SU-DHL-6 (cell line): ENCODE measurements around the gene ABLIM1.

Experiments used
- EZH2phosphoT487 ChIP-seq: fragments of 200-600 bp; sonication (generic), shearing (Covaris generic); conservative IDR thresholded peaks from 2 replicates; pipeline ENCODE4 v1.6.1; 2018; ENCODE audit warnings: mild to moderate bottlenecking, antibody characterized with exemption, low read length, moderate library complexity, mixed read lengths
- TF ChIP-seq, protein P1 (sequence below): fragments of 200-600 bp; sonication (generic); IDR thresholded peaks from one replicate; pipeline ENCODE4 v1.5.1; 2017; ENCODE audit warnings: antibody characterized with exemption, mild to moderate bottlenecking, low read length, moderate library complexity; ENCODE audit not compliant: insufficient read depth, poor library complexity, severe bottlenecking

DNA sequence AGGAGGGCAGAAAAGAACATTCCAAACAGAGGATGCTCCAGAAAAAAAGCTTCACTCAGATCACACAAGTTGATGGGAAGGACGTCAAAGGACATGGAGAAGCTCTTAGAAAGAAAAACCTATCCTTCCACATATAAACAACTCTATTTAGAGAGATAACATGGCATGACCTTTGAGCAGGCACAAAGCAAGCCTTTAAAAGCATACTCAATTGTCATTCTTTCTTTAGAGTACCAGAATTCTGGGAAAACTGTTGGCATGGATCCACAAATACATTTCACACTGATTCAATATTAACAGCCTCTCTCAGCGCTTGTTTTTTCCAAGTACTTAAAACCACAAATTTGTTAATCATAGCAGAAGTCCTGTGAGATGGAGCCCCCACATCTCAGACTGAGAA is 7.3 kb upstream of the ABLIM1 start:
- TF ChIP-seq, protein P1, sequence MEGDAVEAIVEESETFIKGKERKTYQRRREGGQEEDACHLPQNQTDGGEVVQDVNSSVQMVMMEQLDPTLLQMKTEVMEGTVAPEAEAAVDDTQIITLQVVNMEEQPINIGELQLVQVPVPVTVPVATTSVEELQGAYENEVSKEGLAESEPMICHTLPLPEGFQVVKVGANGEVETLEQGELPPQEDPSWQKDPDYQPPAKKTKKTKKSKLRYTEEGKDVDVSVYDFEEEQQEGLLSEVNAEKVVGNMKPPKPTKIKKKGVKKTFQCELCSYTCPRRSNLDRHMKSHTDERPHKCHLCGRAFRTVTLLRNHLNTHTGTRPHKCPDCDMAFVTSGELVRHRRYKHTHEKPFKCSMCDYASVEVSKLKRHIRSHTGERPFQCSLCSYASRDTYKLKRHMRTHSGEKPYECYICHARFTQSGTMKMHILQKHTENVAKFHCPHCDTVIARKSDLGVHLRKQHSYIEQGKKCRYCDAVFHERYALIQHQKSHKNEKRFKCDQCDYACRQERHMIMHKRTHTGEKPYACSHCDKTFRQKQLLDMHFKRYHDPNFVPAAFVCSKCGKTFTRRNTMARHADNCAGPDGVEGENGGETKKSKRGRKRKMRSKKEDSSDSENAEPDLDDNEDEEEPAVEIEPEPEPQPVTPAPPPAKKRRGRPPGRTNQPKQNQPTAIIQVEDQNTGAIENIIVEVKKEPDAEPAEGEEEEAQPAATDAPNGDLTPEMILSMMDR = no peak
- TF ChIP-seq EZH2phosphoT487 = no peak
